Posterior vena cava (tissue), 2 donors: Measurements from ENCODE around the gene SDK1. TPM values are rescaled to one million over a fixed set of nuclear protein-coding genes. Genes with fewer than 3 reads are reported as not detected.
"Not testable (repeated sequence)": the region's sequence is repeated elsewhere in the genome, so short reads cannot be mapped to it uniquely, and the experiment has no call there.

Experiments
- DNase-seq: peaks from one replicate; pipeline ENCODE4 v3.0.0-alpha.2; 2020; ENCODE audit warnings: low spot score
- intact Hi-C, 2 donors: fragments of 100-400 bp; cut with DNase I; formaldehyde crosslinking; loops; one replicate each; pipeline versions ENCODE4 v1.14.1 to v1.14.2; 2022 to 2023
- total RNA-seq, 2 donors: library from RNA; stranded (reverse); fragmentation: NEBNext Ultra II Directional; extraction: Animal tissue kit (Norgen Biotek cat#: 25700); gene quantifications; one replicate each; pipeline ENCODE4 v1.2.1, GENCODE V29; 2021
- donor health status: DM: yes; HTN: yes; CAD: no.
- donor health status: DM: yes; HTN: yes; CAD: no.

The SDK1 gene
- total RNA-seq, 2 donors from 2014 or later, result 14.4 to 18.3 TPM

DNA sequence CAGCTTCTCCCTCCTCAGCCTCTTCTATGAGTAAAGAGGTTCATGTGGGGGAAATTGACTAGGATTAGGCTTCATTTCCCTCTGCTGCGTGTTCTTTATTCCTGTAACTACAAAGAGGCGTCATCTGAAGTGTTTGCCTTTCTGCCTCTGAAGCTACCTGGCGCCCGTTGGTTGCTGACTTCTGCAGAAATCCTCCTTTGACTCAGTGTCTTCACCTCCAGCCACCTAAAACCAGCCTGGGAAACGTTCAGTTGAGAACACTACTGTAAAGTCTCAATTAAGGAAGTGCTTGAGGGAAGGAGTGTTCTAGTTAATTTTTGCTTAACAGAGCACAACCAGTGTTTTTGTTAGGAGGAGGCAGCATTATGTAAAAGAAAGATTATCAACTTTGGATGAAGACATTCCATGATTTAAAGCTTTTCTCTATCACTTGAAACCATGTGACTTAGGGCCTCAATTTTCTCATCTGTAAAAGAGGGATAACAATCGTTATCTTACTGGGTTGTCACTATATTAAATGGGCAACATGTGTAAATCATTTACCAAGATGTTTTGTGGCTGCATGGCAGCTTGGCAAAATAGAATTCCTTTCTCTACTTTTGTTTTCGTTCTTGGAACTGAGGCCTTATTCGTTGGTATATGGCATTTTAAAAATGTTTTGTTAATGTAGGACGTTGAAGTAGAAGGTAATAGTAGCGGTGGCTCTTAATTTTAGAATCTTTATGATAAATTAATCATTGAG lies 642.9 kb downstream of the SDK1 start:
- intact Hi-C loops, result no loop called here
- DNase-seq, result no peak

DNA sequence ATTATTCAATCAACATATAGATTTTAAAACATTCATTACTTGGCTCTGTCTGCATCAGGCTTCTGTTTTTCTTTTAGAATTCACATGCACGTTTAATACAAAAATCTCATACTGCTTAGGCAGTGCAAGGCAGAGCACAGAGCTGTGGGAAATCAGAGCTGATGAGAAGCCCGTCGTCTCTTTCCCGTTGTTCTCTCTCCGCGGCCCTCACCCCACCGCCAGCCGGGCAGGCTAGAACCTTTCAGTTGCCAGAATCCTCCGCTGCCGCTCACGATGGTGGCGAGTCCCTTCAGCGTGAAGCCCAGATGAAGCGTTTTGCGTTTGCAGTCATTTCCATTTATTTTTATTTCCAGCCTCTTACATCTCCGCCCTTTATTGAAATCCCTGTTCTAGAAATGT lies 648.2 kb downstream of the SDK1 start:
- intact Hi-C loops, result loop anchor here in 1 of 2 donors (2.0 kb wide), 1 partner anchor 40 kb away; no protein-coding TSS in a partner anchor

DNA sequence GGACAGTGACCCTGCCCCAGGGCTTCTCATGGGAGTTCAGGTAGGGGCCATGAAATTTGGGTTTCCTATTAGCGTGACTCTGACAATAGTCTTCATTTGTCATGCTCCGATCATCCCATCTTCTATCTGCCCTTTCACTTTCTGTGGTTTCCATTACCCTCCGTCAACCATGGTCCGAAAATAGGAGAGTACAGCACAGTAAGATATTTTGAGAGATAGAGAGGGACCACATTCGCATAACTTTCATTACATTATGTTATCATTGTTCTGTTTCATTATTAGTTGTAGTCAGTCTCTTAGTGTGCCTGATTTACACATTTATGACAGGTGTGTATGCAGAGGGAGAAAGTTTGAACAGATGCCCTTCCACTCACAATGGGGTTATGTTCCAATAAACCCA lies 649.2 kb downstream of the SDK1 start:
- intact Hi-C loops, result no loop called here
- DNase-seq, result no peak

More for the DNA sequence above, 648.2 kb downstream of the SDK1 start:
- DNase-seq, result no peak

DNA sequence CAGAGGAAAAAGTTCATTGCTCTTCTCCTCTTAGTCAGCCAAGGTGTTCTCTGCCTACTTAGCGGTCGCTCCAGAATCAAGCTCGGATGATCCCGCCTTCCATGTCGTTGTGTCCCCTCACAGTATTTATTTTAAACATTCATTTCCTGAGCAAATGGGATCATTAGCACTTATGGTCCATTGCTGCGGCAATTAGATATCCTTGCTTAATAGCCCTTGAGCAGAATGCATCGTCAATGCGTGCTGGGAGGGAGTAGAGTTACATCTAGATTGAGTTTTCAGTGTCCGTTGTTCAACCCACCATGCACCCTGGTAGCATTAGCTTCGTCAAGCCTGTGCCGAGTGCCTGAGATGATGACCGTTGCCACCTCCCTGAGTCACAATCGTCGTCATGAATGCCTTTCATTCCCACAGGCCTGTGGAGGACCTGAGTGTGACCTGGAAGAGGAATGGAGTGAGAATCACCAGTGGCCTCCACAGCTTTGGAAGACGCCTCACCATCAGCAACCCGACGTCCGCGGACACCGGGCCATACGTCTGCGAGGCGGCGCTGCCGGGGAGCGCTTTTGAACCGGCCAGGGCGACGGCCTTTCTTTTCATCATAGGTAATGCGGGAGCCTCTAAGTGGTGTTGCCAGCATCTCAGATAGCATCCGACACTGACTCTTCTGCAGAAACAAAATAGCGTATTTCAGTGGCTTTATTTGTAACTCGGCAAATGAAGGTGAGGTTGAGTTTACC lies 650.4 kb downstream of the SDK1 start:
- DNase-seq, result no peak
- intact Hi-C loops, result no loop called here

DNA sequence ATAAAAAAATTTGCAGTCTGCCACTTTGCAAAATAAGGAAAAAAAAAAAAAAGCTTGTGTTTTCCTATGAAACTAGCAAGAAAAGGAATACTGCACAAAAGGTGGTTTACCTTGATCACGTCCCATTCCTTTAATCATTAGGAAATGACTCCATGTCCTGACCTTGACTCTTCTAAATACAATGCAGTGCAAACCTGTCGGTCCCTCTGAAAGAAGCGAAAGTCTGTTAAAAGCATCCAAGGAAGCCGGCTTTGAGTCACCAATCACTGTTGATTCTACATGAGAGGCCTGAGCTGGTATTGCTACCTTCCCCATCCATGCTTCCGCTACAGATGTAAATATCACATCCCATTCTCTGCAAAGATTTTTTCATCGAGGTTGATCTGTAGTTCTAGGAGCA lies 652.1 kb downstream of the SDK1 start:
- intact Hi-C loops, result no loop called here
- DNase-seq, result no peak

DNA sequence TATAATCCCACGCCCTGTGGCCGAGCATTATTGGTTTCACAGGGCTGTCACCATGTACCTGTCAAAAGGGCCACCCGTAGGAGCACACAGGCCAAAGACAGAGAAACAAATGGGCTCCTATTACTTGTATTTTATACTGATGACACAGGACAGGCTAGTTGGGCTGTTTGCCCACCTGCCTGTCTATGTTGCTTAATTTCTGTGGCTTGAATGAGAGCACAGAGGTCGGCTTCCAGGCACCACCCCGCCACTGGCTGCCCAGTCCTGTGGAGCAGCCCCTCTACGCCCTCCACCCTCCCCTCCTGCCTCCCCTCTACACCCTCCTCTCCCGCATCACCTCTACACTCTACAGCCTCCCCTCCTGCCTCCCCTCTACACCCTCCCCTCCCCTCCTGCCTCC lies 652.9 kb downstream of the SDK1 start:
- no peak for DNase-seq
- intact Hi-C loops, result no loop called here

DNA sequence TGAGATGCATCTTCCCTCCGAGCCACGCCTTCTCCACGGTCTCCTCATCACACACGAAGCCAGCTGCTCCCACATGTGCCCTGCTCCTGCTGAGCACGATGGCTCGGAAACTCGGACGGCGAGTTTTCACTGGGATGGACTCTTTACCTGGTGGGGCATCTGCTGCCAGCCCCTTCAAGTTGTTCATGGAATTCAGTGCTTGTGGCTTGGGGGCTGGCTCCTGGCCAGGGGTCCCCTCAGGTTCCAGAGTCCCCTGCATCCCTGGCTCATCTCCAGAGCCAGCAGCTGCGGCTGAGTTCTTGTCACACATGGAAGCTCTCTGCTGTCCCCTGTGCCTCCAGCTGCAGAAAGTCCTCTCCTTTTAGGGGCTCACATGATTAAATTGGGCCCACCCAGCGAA lies 654.0 kb downstream of the SDK1 start:
- intact Hi-C loops, result no loop called here

DNA sequence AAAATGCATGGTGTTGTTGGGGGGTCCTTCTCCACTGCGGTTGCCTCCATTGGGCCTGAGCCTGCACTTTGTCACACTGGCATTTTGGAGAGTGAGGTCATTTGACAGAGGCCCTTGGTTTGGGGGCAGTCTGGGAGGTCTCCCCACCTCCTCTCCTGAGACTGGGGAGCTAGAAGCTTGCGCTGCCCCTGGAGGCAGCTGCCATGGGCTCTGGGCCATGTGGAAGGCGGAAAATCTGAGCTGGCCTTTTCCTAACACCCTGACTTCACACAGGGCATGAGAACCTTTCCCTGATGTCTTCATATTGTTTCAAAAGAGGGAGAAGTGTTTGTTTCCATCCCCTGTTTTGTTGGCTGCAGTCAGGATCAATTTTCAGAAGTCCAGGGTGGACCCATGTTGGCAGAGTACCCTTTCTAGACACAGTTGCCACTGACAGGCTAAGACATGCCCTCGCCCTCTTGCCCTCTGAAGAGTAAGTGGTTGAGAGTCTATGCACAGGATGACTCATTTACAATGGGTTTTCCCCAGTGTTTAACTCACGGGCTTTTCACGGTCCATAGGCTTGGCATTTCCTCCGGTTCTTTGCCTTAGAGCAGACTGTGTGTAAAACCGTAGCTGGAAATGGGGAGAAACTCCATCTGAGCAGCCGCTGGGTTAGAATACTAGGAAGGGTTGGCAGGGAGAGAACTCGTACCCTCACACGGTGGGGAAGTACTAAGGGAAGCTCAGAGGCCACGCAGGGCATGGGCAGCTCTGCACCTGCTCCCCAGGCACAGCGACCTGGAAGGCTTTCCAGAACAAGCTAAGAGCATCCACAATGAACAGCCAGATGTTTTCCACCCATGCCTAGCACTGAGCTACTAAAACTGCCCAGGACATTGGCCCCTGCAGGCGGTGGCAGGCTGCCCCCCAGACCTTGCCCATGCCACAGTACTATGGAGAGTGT lies 655.0 kb downstream of the SDK1 start:
- no peak for DNase-seq
- intact Hi-C loops, result no loop called here

More for the DNA sequence above, 654.0 kb downstream of the SDK1 start:
- no peak for DNase-seq

DNA sequence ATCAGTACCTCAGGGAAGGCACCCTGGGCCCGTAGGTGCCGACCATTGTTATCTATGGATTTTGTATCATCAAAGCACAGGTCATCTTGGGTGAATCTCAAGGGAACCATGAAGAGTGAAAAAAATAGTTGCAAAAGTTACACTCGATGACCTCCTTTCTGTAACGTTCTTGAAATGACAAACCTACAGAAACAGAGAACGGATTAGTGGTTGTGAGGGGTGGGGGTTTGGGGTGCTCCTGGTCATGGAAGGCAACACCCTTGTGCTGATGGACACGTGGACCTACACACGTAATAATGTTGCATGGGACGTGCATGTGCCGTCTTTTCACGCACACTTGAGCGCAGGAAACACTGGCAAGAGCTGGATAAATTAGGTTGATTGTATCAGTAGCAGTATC lies 655.9 kb downstream of the SDK1 start:
- intact Hi-C loops, result no loop called here
- DNase-seq, result no peak

DNA sequence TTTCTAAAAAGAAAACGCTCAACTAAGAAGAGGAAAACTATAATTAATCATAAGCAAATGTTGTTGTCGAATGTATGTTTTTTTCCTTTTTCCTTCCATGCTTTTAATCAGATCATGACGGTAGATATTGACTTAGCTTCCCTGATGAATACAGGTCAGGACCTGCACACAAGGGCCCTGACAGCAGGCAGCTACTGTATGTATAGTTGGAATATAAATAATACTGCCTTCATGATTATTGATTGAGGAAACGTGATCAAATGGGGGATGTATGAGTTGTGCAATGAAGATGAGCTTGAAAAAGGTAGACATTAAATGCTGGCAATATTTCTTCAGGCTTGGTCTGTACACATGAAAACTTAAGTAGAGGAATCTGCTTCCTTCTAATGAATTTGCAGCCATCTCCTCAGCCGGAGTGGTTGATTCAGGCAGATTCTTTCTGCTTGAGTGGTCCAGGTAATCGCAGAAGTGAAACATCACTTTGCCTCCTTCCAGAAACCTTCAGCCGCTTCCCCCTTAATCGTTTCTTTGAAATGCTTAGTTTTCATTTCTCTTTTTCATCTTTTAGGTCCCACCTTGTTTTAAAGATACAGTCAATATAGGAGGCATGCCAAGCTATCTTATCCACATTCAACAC lies 656.5 kb downstream of the SDK1 start:
- no peak for DNase-seq
- intact Hi-C loops, result no loop called here

DNA sequence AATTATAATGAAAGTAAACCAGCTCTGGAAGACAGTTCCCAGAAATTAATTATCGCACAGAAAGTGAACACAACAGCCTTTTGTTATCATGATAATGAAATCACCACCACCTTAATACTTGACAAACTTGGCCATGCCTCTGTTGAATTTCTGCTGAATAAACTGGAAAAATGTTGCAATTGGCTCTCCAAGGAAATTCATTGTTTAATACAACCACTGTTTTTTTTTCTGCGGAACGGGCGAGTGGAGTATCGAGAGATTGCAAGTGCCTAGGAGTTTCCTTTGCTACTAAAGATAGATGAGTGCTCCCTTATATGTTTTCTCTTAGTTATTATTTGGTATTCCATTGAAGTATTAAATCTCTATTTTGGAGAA lies 657.0 kb downstream of the SDK1 start:
- DNase-seq, result no peak
- intact Hi-C loops, result no loop called here

DNA sequence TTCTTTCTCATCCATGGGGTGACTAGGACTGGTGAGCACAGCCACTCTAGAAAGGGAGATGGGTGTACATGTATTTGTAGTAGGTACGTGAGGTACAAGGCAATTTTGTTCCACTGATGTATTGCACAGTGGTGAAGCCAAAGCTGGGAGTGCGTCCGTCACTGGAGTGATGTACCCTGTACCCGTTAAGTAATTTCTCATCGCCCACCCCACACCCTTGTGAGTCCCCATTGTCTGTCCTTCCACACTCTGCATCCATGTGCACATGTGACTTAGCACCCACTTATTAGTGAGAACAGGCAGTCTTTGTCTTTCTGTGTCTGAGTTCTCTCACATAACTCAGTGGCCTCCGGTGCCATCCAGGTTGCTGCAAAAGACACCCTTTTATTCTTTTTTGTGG lies 658.3 kb downstream of the SDK1 start:
- intact Hi-C loops, result no loop called here
- no peak for DNase-seq

DNA sequence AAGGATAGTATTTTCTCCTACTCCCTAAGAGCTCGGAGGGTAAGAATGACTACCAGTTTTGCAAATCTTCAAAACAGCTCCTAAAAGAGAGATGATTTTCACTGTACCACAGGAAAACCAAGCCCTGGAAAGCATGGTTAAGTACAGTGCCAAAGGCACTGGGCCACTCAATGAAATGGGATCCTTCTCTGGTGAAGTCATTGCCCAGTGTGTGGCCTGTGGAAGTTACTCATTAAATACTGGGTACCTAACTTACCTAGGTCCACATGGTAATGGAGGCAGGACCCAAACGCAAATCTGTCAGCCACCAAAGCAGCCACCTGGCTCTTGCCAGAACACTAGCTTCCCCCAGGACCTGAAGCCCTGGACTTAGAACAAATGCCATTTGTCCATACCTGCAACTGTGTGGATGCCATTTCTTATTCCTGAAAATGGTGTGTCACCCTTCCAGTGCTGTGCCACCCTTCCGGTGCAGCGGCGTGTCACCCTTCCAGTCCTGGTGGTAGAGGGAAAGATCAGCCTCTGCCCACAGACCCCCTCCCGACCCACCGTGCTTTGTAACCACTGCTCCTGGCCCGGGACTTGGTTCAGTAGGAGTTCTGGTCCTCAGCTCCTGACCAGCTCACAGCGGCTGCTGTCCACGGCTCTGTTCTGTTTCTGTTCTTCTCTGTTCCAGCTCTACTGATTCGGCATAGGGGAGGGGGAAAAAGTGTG lies 659.2 kb downstream of the SDK1 start:
- DNase-seq, result no peak
- intact Hi-C loops, result no loop called here

DNA sequence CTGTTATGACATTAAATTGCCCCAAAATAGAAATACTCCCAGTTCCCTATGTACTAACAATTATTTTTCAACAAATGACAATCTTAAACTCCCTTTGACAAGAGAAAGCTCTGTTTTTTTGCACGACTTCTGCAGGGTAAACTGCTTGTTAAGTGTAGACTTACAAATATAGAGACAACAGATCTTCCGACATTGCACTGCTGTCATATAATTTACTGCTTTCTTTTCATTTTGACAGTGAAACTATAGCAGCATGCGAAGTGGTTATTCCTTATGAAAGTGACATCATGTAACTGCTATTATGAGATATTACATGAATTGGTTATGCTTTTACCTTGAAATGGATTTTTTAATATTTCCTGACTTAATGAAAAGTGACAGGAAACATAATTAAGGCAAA lies 659.9 kb downstream of the SDK1 start:
- intact Hi-C loops, result no loop called here
- no peak for DNase-seq

DNA sequence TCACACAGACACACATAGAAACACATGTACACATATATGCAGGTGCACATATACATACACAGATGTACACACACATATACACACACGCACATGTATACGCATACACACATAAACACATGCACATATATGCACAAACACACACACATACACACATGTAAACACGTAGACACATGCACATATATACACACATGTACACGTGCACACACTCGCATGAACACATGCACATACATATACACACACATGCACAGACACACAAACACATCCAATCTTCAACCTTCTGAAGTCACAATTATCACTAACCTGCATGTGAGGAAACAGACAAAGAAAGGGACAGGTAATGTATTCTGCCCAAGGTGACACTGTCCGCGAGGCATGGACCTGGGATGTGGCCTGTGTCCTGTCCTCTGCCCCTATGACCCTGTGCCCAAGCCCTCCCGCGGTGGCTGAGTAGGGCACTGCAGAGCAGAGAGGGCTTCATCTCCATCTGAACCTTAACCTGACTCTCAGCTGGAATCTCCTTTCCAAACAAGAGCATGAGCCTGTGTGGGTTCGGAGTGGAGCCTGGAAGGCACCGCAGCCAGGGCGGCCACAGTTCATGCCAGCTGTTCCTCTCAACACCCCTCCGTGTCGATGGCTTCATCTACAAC lies 660.9 kb downstream of the SDK1 start:
- intact Hi-C loops, result no loop called here
- DNase-seq, result no peak

DNA sequence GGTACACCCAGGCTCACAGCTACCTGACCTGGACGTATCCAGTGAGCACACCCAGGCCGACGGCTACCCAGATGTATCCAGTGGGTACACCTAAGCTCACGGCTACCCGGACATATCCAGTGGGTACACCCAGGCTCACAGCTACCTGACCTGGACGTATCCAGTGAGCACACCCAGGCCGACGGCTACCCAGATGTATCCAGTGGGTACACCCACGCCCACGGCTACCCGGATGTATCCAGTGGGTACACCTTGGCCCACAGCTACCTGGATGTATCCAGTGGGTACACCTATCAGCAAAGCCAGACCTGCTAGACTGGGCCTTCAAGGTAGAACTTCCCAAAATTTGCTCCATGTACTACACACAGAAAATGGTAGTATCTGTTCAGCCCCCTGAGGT lies 662.7 kb downstream of the SDK1 start:
- DNase-seq, intact Hi-C loops: not testable (repeated sequence)

DNA sequence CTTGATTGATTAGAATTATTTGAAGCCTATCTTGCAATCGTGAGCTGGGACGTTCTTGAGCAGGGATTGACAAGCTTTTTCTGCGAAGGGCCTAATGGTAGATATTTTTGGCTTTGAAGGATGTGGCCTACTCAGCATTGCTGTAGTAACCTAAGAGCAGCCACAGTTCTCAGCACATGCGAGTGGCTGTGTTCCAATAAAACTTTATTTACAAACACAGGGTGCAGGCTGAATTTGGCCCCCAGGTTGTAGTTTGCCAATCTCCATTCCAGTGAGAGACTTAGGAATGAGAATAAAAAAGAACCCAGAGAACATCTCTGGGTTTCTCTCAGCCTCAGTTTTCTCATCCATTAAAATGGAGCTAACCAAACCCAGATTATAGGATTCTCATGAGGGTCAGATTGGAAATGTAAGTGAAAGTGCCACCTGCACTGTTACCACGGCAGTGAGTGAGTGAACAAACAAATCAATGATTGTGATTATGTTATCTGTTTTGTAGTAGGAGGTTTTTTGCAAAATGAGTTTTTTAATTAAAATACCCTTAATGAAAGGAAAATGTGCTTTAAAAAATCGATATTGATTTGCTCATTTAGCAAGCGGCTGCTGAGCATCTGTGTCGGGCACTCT lies 664.0 kb downstream of the SDK1 start:
- intact Hi-C loops, result no loop called here
- no peak for DNase-seq

DNA sequence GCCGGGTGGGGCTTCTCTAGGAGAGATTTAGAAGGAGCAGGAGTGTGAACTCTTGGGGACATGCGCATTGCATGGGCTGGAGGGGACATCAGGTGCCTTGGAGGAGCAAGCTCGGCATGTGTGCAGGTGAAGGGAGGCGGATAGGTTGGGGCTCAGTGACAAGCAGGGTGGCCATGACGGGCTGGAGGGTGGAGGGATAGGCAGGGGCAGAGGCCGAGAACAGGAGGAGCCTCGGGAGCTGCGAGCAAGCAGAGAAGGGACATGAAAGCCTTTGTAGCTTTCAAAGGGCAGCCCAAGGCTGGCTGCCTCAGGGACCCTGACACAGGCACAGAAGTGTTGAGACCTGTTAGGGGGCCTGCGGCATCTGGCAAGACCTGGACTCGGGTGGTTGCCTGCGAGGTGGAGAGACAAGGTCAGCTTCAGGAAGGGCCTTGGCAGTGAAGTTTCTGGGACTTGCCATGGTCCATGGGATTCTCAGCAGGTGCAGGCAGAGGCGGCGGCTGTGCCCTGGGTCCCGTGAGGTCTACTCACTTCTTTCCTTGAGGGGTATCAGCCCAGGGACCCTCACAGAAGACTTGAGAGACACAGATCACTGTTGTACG lies 664.8 kb downstream of the SDK1 start:
- DNase-seq, result no peak
- intact Hi-C loops, result no loop called here
